Jurkat, Clone E6-1 (cell line): Measurements from ENCODE around the gene SMIM24.

ENCODE experiments used
- DNase-seq: peaks from one replicate; pipeline ENCODE4 v3.0.0-alpha.2; 2011; ENCODE audit warnings: low read depth, low spot score
- H3K4me3 ChIP-seq: 2 replicates; pipeline ENCODE4 v1.5.1; 2011; ENCODE audit warnings: mild to moderate bottlenecking, low read length, control low read depth, moderate library complexity

The SMIM24 gene

GRCh38 chr19:3501780-3502179, 21.5 kb upstream of the SMIM24 start:
- no peak for DNase-seq
- no peak overlapping the region for H3K4me3 ChIP-seq

GRCh38 chr19:3500429-3501101, 20.2 kb upstream of the SMIM24 start, which contains the start of gene DOHH:
DOHH (minus strand) TSS chr19:3500674; CDS start chr19:3496814, 3,860 bp downstream.
- peak; percentile 98 for DNase-seq
- H3K4me3 ChIP-seq = peak within 1 kb of the TSS; percentile 99

- H3K4me3 ChIP-seq = peak overlapping the region; percentile 99
- no peak for DNase-seq
These were observed 19.6 kb upstream of the SMIM24 start for GRCh38 chr19:3499738-3500428.

- H3K4me3 ChIP-seq = no peak overlapping the region
- no peak for DNase-seq
These were observed 17.6 kb upstream of the SMIM24 start for GRCh38 chr19:3497757-3498520.

GRCh38 chr19:3496392-3497273, 16.3 kb upstream of the SMIM24 start:
- H3K4me3 ChIP-seq = no peak overlapping the region
- DNase-seq = no peak

GRCh38 chr19:3494559-3494958, 14.2 kb upstream of the SMIM24 start:
- peak overlapping the region; percentile 41 for H3K4me3 ChIP-seq
- peak; percentile 95 for DNase-seq

- peak overlapping the region; percentile 41 for H3K4me3 ChIP-seq
- DNase-seq = peak; percentile 57
These were observed 13.7 kb upstream of the SMIM24 start for GRCh38 chr19:3494051-3494450.

- DNase-seq = no peak
- peak overlapping the region; percentile 41 for H3K4me3 ChIP-seq
These were observed 13.3 kb upstream of the SMIM24 start for GRCh38 chr19:3493651-3494050.

- H3K4me3 ChIP-seq = no peak overlapping the region
These were observed 12.6 kb upstream of the SMIM24 start for GRCh38 chr19:3492919-3493318.

GRCh38 chr19:3492131-3492839, 12.0 kb upstream of the SMIM24 start:
- H3K4me3 ChIP-seq = no peak overlapping the region
- no peak for DNase-seq

More at GRCh38 chr19:3492919-3493318, 12.6 kb upstream of the SMIM24 start:
- no peak for DNase-seq

- H3K4me3 ChIP-seq = no peak overlapping the region
- no peak for DNase-seq
These were observed 11.2 kb upstream of the SMIM24 start for GRCh38 chr19:3491396-3492119.

GRCh38 chr19:3483226-3483628, 2.9 kb upstream of the SMIM24 start, which contains the start of gene SMIM44:
SMIM44 (minus strand) TSS chr19:3483441; CDS start chr19:3483403, 38 bp downstream.
- DNase-seq = no peak
- H3K4me3 ChIP-seq = no peak within 1 kb of the TSS

- no peak for DNase-seq
These were observed 2.3 kb upstream of the SMIM24 start for GRCh38 chr19:3482507-3483225.

GRCh38 chr19:3481241-3482090, 1.1 kb upstream of the SMIM24 start:
- DNase-seq = no peak
- H3K4me3 ChIP-seq = no peak overlapping the region

More at GRCh38 chr19:3482507-3483225, 2.3 kb upstream of the SMIM24 start:
- no peak overlapping the region for H3K4me3 ChIP-seq

- H3K4me3 ChIP-seq = no peak overlapping the region
- DNase-seq = peak; percentile 37
These were observed 500 bp downstream of the SMIM24 start for GRCh38 chr19:3479834-3480215.

- peak overlapping the region; percentile 57 for H3K4me3 ChIP-seq
- DNase-seq = peak; percentile 86
These were observed 1.0 kb downstream of the SMIM24 start for GRCh38 chr19:3479177-3479833.
